ENCODE measurements around the gene LCAT. TPM values are rescaled to one million over a fixed set of nuclear protein-coding genes. Genes with fewer than 3 reads are reported as not detected.

The LCAT gene
- total and polyA plus RNA-seq, 2 experiments from 2014 or later: 13.7 to 18.9 TPM

- Histone ChIP-seq H3K27ac (ENCODE audit: low read depth) (no peak overlapping the region), H3K4me2 (no peak overlapping the region), H3K79me2 (replicated peaks; ENCODE audit: insufficient read depth) (0 out of 2 replicates have a peak, but pooled peaks cover 3% of the 10 kb centered on the region), H3K27me3 (ENCODE audit: insufficient read depth) (no peaks in the 10 kb centered on the region), H3K36me3 (ENCODE audit: insufficient read depth) (no peaks in the 10 kb centered on the region; the same call in 1 of the 2 replicates), H4K20me1 (replicated peaks; ENCODE audit: insufficient read depth) (peaks cover 4% of the 10 kb centered on the region; the same call in 1 of the 2 replicates), H2AFZ (no peak overlapping the region), H3K4me1 (ENCODE audit: insufficient read depth) (no peaks in the 10 kb centered on the region), H3K9me2 (ENCODE audit: insufficient read depth) (no peaks in the 10 kb centered on the region), H3K4me3 (no peak overlapping the region), H3F3A (replicated peaks; ENCODE audit: low read depth) (0 out of 2 replicates have a peak, but pooled peaks cover 3% of the 10 kb centered on the region)
- Mint-ChIP-seq H3K9me3 (no peaks in the 10 kb centered on the region), H3K4me1 (peaks cover 3% of the 10 kb centered on the region; the same call in 2 of the 3 replicates), H3K36me3 (ENCODE audit: low read depth) (peaks cover 19% of the 10 kb centered on the region), H3K4me3 (no peak overlapping the region), H3K27me3 (ENCODE audit: insufficient read depth, low read depth, poor library complexity) (no peaks in the 10 kb centered on the region), H3K27ac (no peak overlapping the region)
- no peak for TF ChIP-seq CTCF (conservative IDR thresholded peaks at IDR 0.05; ENCODE audit: low read depth in 2 of 2)
- DNase-seq (ENCODE audit: low spot score): no peak
- no peak for ATAC-seq
Measured at GRCh38 chr16:67909056-67909742, 34.7 kb downstream of the LCAT start.

DNA sequence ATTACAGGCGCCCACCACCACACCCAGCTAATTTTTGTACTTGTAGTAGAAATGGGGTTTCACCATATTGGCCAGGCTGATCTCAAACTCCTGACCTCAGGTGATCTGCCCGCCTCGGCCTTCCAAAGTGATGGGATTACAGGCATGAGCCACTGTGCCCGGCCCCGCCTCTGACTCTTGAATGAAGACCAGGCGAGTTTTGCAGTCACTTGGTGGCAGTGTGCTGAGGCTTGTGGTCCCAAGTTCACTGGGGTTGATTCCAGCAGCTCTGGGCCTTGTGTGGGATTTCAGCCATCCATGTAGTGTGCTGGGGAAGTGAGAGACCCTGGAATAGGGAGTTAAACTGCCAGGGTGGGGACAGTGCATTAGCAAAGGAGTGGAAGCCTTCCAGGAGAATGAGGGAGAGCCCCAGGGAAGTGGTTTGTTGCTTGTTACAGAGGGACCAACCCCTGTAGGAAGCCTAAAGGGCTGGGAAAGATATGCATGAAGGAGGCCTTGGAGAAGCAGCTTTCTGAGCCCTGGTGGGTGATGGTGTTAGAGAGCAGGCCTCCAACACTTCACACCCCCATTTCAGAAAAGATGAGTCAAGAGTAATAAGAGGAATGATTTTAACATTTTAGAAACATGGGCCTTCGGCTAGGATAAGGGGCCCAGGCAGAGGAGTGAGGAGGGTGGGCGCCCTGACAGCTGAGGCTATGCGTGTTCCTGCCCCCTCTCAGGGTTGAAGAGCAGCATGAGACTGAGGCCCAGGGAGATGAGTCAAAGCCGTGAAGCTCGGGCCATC, 36.3 kb downstream of the LCAT start:
- H3K9me2 ChIP-seq (ENCODE audit: insufficient read depth): no peaks in the 10 kb centered on the region
- H3K4me3 ChIP-seq: no peak overlapping the region
- H3K79me2 ChIP-seq (replicated peaks; ENCODE audit: insufficient read depth): 0 out of 2 replicates have a peak, but pooled peaks cover 3% of the 10 kb centered on the region
- DNase-seq (ENCODE audit: low spot score): no peak
- no peaks in the 10 kb centered on the region for H3K27me3 ChIP-seq (ENCODE audit: insufficient read depth)
- 0 out of 2 replicates have a peak, but pooled peaks cover 3% of the 10 kb centered on the region for H3F3A ChIP-seq (replicated peaks; ENCODE audit: low read depth)
- TF ChIP-seq CTCF (conservative IDR thresholded peaks at IDR 0.05; ENCODE audit: low read depth in 2 of 2) (peak in 1 of 2 experiments; percentile 10; a peak in 1 of 4 replicates), ZNF462 (CRISPR knock-in tag; IDR thresholded peaks at IDR 0.05) (no peak)
- Mint-ChIP-seq H3K9me3 (no peaks in the 10 kb centered on the region), H3K36me3 (ENCODE audit: low read depth) (peaks cover 24% of the 10 kb centered on the region), H3K27ac (peak overlapping the region; percentile 52; the same call in 1 of the 2 replicates), H3K4me1 (no peaks in the 10 kb centered on the region), H3K4me3 (no peak overlapping the region; the same call in 2 of the 3 replicates), H3K27me3 (ENCODE audit: insufficient read depth, low read depth, poor library complexity) (peaks cover 2% of the 10 kb centered on the region)
- ATAC-seq: peak; percentile 45; the same call in 2 of the 3 replicates
- H4K20me1 ChIP-seq (replicated peaks; ENCODE audit: insufficient read depth): peaks cover 6% of the 10 kb centered on the region; the same call in 1 of the 2 replicates
- H2AFZ ChIP-seq: no peak overlapping the region
- no peak overlapping the region for H3K27ac ChIP-seq (ENCODE audit: low read depth)
- no peak overlapping the region for H3K4me2 ChIP-seq
- no peaks in the 10 kb centered on the region for H3K4me1 ChIP-seq (ENCODE audit: insufficient read depth)
- no peaks in the 10 kb centered on the region; the same call in 1 of the 2 replicates for H3K36me3 ChIP-seq (ENCODE audit: insufficient read depth)

Data from GM23338 (cell line).